GM12878 (cell line): ENCODE measurements around the gene H6PD. TPM values are rescaled to one million over a fixed set of nuclear protein-coding genes. Genes with fewer than 3 reads are reported as not detected.

ENCODE experiments used
- ATAC-seq: fragments of 200-7000 bp; cut with Tn5 transposase; 3 replicates; pipeline ENCODE4 v1.9.1; 2020; ENCODE audit warnings: mild to moderate bottlenecking, moderate library complexity
- BruUV-seq: library from RNA; stranded (reverse); fragments of 400-500 nt; replicated peaks from 2 replicates; lab custom pipeline; 2021; lab: Mats Ljungman, UMichigan
- CTCF ChIA-PET: fragments of 300-600 bp; sonication (Branson Sonifier 250); formaldehyde crosslinking; extraction: SDS; loops from one replicate; lab custom pipeline; 2021; ENCODE audit warnings: inconsistent platforms; lab: Yijun Ruan, JAX
- POLR2A ChIA-PET: fragments of 350-600 bp; formaldehyde crosslinking; extraction: SDS; loops from one replicate; lab custom pipeline; 2021; ENCODE audit warnings: inconsistent platforms; lab: Charles Lee
- RAD21 ChIA-PET: fragments of 300-600 bp; sonication (Branson Sonifier 250); formaldehyde crosslinking; loops from one replicate; lab custom pipeline; 2023; ENCODE audit warnings: antibody characterized with exemption; ENCODE audit not compliant: unreplicated experiment; lab: Charles Lee
- SMC1A ChIA-PET: fragments of 300-600 bp; sonication (Branson Sonifier 250); formaldehyde crosslinking; loops from one replicate; lab custom pipeline; 2023; ENCODE audit not compliant: unreplicated experiment, uncharacterized antibody; lab: Charles Lee
- DNase-seq: peaks from one replicate; pipeline ENCODE4 v3.0.0-alpha.2; 2011; ENCODE audit warnings: low read depth, low spot score
- FAIRE-seq: peaks from 3 replicates; lab custom pipeline; 2011; peaks lifted over from hg19 to GRCh38; lab: Jason Lieb, UNC
- H2AFZ ChIP-seq: 2 replicates; pipeline ENCODE4 v1.6.0; 2011; ENCODE audit warnings: low read depth, low read length, control low read depth; ENCODE audit not compliant: control insufficient read depth
- H3K27ac ChIP-seq: 2 replicates; pipeline ENCODE4 v1.5.1; 2011; ENCODE audit warnings: control low read depth; ENCODE audit not compliant: control insufficient read depth, insufficient read depth
- H3K27me3 ChIP-seq, 2 experiments: replicated peaks in 1 of 2; 2 replicates each; pipeline versions ENCODE4 v1.6.0 to v1.6.1; 2011; ENCODE audit warnings: low read length in 1 of 2; ENCODE audit not compliant: control insufficient read depth in 2 of 2, insufficient read depth in 2 of 2
- H3K36me3 ChIP-seq, 2 experiments: 2 replicates each; pipeline ENCODE4 v1.5.1; 2011; ENCODE audit warnings: low read length in 1 of 2; ENCODE audit not compliant: control insufficient read depth in 2 of 2, insufficient read depth in 2 of 2
- H3K4me1 ChIP-seq: 2 replicates; pipeline ENCODE4 v1.6.1; 2011; ENCODE audit warnings: mild to moderate bottlenecking, low read length, moderate library complexity, mixed read lengths; ENCODE audit not compliant: control insufficient read depth, insufficient read depth
- H3K4me2 ChIP-seq: 2 replicates; pipeline ENCODE4 v1.6.0; 2011; ENCODE audit warnings: control low read depth; ENCODE audit not compliant: control insufficient read depth, insufficient read depth
- H3K4me3 ChIP-seq: fragments of 200-600 bp; sonication (generic); 2 replicates; pipeline ENCODE4 v1.5.1; 2016
- H3K79me2 ChIP-seq: 2 replicates; pipeline ENCODE4 v1.6.0; 2011; ENCODE audit warnings: low read length; ENCODE audit not compliant: control insufficient read depth, insufficient read depth
- H3K9ac ChIP-seq: 2 replicates; pipeline ENCODE4 v1.8.0; 2011; ENCODE audit warnings: low read length, control low read depth, mixed read lengths; ENCODE audit not compliant: control insufficient read depth, insufficient read depth
- H3K9me3 ChIP-seq: replicated peaks from 3 replicates; pipeline ENCODE4 v1.5.1; 2011; ENCODE audit warnings: mild to moderate bottlenecking, low read length; ENCODE audit not compliant: control insufficient read depth, insufficient read depth
- H4K20me1 ChIP-seq: 2 replicates; pipeline ENCODE4 v1.6.0; 2011; ENCODE audit not compliant: control insufficient read depth, insufficient read depth
- CREB1 ChIP-seq: IDR thresholded peaks from 2 replicates; pipeline ENCODE4 v1.6.1; 2012; ENCODE audit warnings: low read depth, mild to moderate bottlenecking, inconsistent platforms
- E4F1 ChIP-seq: fragments of 450-650 bp; IDR thresholded peaks from 2 replicates; pipeline ENCODE4 v1.6.1; 2018; ENCODE audit warnings: borderline replicate concordance, mild to moderate bottlenecking; ENCODE audit not compliant: partially characterized antibody
- IRF3 ChIP-seq: fragments of 450-650 bp; IDR thresholded peaks from 2 replicates; pipeline ENCODE4 v1.6.1; 2014; ENCODE audit warnings: mild to moderate bottlenecking
- POLR2A ChIP-seq: IDR thresholded peaks from 2 replicates; pipeline ENCODE4 v1.6.1; 2011; ENCODE audit warnings: low read depth, mild to moderate bottlenecking, low read length
- RCOR1 ChIP-seq: conservative IDR thresholded peaks from 2 replicates; pipeline ENCODE4 v1.6.1; 2012; ENCODE audit warnings: low read depth, low read length, improper control_type of control experiment
- SP1 ChIP-seq: IDR thresholded peaks from one replicate; pipeline ENCODE4 v1.6.1; 2011; ENCODE audit warnings: low read depth, low read length
- SREBF2 ChIP-seq: IDR thresholded peaks from 2 replicates; pipeline ENCODE4 v1.6.1; 2012; ENCODE audit warnings: mild to moderate bottlenecking, low read length
- YY1 ChIP-seq: IDR thresholded peaks from 2 replicates; pipeline ENCODE4 v1.6.1; 2011; ENCODE audit warnings: low read depth, mild to moderate bottlenecking, low read length
- ZNF687 ChIP-seq: fragments of 450-650 bp; IDR thresholded peaks from 2 replicates; pipeline ENCODE4 v1.6.1; 2017; ENCODE audit warnings: mild to moderate bottlenecking, moderate library complexity
- WGBS: methylation state at CpG from one replicate; pipeline ENCODE4 v1.1.6; 2016; ENCODE audit warnings: low lambda C conversion rate; ENCODE audit not compliant: insufficient replicate concordance, insufficient coverage; ENCODE audit errors: missing lambda C conversion rate; 5-methylcytosine and 5-hydroxymethylcytosine counted together
- in situ Hi-C: fragments of 300-500 bp; cut with MboI; formaldehyde crosslinking; loops from 9 replicates; pipeline ENCODE4 v1.14.3; 2018; ENCODE audit warnings: mixed read lengths
- intact Hi-C: fragments of 100-400 bp; cut with micrococcal nuclease; formaldehyde crosslinking; loops from one replicate; pipeline ENCODE4 v1.14.2; 2022; ENCODE audit not compliant: unreplicated experiment
- polyA plus RNA-seq, 11 experiments: library from polyadenylated mRNA; depleted of rRNA in 4 of 11; unstranded in 6 of 11; stranded (reverse) in 5 of 11; fragments of >200 nt; fragmentation: Nextera tagmentation in 4 of 11; fragmentation: Illumina TruSeq in 1 of 11; extraction: Ambion mirVana in 4 of 11; extraction: Trizol in 1 of 11; gene quantifications; 1 replicate in 1 of 11; 2 replicates in 10 of 11; pipeline versions ENCODE4 v1.2.1 to v1.2.3, GENCODE V29; 2011 to 2016; ENCODE audit warnings: inconsistent platforms in 2 of 11, missing spikeins in 2 of 11, low read depth in 1 of 11
- total RNA-seq, 4 experiments: library from RNA; depleted of rRNA in 3 of 4; stranded (reverse); fragments of >200 nt in 3 of 4; fragmentation: Illumina TruSeq in 1 of 4; extraction: Trizol in 1 of 4; gene quantifications; 2 replicates each; pipeline versions ENCODE4 v1.2.1 to v1.2.3, GENCODE V29; 2013 to 2021

Gene H6PD
- total and polyA plus RNA-seq, 10 of the 15 experiments (the other 5 are each of a cell fraction or from before 2014, with no cell fraction given) = 1.2 to 20.7 (median 7.7) TPM

DNA sequence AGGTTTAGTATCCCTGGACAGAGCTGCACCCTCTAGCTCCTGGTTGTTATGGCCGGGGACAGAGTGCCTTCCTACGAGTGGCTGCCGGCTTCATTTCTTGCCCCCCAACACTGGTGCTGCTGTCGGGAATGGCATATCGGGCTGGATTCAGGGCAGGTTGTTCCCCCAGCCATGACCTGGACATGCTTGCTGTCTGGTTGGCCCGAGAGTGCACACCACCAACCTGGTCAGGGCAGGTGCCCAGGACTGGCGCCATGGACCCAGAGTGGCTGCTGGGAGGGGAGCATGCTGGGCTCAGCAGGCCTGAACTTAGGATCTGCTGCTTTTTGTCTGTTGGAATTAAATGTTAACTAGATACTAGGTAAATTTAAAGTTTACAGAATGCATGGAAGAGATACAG, 21.8 kb downstream of the H6PD start:
- no TSS peak for BruUV-seq
- peaks cover 11% of the 10 kb centered on the region for H3K9me3 ChIP-seq

More for the DNA sequence above, 21.8 kb downstream of the H6PD start:
- ATAC-seq = no peak
- WGBS = 91% methylated on average over 7 of the region's 7 CpGs
- no peaks in the 10 kb centered on the region; a peak in 1 of 4 replicates for H3K36me3 ChIP-seq
- DNase-seq = no peak
- H3K27me3 ChIP-seq = no peaks in the 10 kb centered on the region
- H2AFZ ChIP-seq = no peak overlapping the region
- SMC1A ChIA-PET = no interaction called here
- H3K9ac ChIP-seq = no peak overlapping the region
- intact Hi-C loops (no loop called here), in situ Hi-C loops (no loop called here)
- no peak overlapping the region for H3K4me2 ChIP-seq
- H3K79me2 ChIP-seq = no peaks in the 10 kb centered on the region
- RAD21 ChIA-PET = interaction anchor here (1.7 kb wide), 2 partner anchors 10 to 146 kb away, joined by 3 to 5 read pairs; no protein-coding TSS in a partner anchor
- no peak overlapping the region for H3K4me3 ChIP-seq
- FAIRE-seq = no peak
- POLR2A ChIA-PET = no interaction called here
- H4K20me1 ChIP-seq = no peaks in the 10 kb centered on the region
- no peak overlapping the region for H3K27ac ChIP-seq
- H3K4me1 ChIP-seq = no peaks in the 10 kb centered on the region
- CTCF ChIA-PET = interaction anchor here (1.2 to 1.9 kb wide), 3 partner anchors 11 to 235 kb away, joined by 3 to 6 read pairs (median 6); no protein-coding TSS in a partner anchor
- TF ChIP-seq E4F1 = no peak
- TF ChIP-seq SP1 = no peak
- TF ChIP-seq SREBF2 = no peak
- no peak for TF ChIP-seq YY1
- TF ChIP-seq RCOR1 = no peak
- no peak for TF ChIP-seq CREB1
- TF ChIP-seq ZNF687 = no peak
- TF ChIP-seq IRF3 = no peak
- no peak for TF ChIP-seq POLR2A
- TF ChIP-seq, all 136 proteins: peak for 0
